GM19099 (cell line): ENCODE results near the gene TAPT1.

Source experiments
- POLR2A ChIP-seq: IDR thresholded peaks from 3 replicates; pipeline ENCODE4 v1.6.1; 2011; ENCODE audit warnings: low read depth; ENCODE audit not compliant: insufficient read length; ENCODE audit errors: extremely low read depth

TAPT1 gene

GRCh38 chr4:16205298-16206164 is 20.7 kb downstream of the TAPT1 start:
- no peak for TF ChIP-seq POLR2A

- no peak for TF ChIP-seq POLR2A
Observed at GRCh38 chr4:16204505-16204904, 21.8 kb downstream of the TAPT1 start.

GRCh38 chr4:16203083-16203482 is 23.2 kb downstream of the TAPT1 start:
- no peak for TF ChIP-seq POLR2A

DNA sequence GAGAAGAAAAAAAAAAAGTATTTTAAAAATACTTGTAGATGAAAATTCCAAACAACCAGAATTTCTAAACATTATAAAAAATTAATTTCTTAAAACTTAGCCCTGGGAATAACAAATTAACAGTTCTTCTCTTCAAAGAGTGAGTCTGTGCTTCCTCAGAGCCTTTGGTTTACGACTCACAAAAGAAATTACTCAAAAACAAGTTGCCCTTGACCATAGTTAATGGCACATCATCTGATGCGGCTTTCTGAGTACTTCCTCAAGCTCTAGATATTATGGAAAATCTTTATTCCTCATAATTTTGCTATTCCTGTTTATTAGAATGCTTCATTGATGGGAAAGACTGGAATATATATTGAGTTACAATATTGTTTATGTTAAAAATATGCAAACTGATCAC is 23.7 kb downstream of the TAPT1 start:
- TF ChIP-seq POLR2A: no peak

DNA sequence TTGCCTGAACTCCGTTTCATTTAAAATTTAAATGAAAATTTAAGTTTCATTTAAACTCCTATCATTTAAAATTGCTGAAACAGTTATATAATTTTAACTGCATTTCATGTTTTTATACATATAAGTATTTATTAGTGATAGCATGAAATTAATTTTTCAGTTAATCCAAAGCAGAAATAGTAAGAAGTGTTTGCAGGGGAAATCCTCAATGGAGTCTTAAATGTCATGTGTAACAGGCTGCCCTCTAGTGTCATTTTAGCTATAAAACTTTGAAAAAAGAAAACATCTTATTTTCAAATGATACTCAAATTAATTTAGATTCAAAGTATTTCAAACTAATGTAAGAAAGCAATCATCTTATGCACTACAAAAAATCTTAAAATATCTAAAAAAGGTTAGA is 27.2 kb downstream of the TAPT1 start:
- TF ChIP-seq POLR2A: no peak

GRCh38 chr4:16197876-16198665 is 28.2 kb downstream of the TAPT1 start:
- TF ChIP-seq POLR2A: no peak

DNA sequence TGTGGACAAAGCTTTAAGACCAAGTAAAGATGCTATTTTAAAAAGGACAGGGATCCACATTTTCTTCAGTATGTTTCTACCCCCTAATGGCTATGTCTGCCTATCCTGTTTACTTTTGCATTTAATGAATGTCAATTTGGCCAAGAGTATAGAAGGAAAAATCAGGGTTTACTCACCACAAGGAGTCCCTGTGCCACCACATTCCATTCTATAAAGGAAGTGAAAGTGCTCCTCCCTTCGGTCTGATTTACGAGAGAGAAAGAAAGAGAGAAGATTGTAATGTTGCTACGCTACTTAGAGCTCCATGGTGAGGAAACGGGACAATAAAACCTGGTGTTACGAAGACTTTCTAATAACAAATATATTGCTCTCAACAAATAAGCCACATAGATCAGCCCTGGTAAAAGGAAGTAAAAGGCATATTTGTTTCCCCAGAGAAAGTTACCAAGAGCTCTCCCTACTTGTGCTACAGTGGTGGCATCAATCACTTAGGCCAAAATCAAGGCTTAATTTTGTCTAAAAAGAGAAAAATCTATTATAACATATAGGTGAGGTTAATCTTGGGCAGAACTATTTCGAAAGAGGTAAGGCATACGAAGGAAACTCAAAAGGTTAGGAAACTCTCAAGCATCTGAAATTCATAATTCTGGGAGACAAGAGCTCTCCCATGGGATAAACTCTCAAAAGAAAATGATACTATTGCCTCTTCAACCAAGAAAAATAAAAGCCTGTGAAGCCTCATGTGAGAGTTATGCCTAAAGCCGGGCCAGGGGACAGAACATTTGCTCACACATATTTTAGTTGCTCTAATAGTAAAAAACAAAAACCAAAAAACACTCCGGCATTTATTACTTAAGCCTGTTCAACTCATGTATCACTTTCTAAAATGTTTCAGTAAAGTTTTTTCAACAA is 29.5 kb downstream of the TAPT1 start:
- TF ChIP-seq POLR2A: no peak

DNA sequence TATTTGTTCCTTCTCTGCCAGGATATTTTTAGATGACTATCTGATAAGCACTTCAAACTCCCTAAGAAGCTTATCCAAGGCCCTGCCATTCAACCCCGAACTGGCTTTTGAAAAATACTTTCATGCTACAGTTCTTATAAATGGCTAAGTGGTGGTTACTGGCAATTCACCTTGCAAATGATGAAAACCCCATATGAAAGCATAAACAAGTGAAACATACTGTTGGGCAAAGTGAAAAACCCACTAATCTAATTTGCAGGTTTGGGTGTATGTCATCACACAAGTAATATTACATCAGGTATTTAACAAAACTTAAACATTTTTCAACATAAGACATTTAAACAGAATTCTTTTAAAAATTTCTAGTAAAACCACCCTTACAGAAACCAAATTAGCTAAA is 31.1 kb downstream of the TAPT1 start:
- no peak for TF ChIP-seq POLR2A

- no peak for TF ChIP-seq POLR2A
Observed at GRCh38 chr4:16194214-16194613, 32.1 kb downstream of the TAPT1 start.

- TF ChIP-seq POLR2A: no peak
Observed at GRCh38 chr4:16192631-16193518, 33.4 kb downstream of the TAPT1 start.

GRCh38 chr4:16192057-16192456 is 34.2 kb downstream of the TAPT1 start:
- no peak for TF ChIP-seq POLR2A

DNA sequence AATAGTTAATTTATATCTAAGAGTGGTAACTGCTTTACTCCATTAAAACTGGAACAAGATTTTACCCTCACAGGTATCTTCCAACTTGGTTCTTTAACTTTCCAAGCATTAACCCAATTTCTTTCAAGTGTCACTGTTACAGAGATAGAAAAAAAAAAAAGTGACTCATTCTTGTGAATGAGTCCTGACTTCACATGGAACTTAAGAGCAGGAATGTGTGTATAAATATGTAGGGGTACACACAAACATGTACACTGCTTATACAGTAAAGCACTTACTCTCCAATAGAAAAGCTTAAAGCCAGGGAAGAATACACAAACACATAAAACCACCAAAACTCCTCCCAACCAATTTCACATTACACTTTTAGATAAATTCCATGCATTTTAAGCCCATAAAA is 38.8 kb downstream of the TAPT1 start:
- TF ChIP-seq POLR2A: no peak

DNA sequence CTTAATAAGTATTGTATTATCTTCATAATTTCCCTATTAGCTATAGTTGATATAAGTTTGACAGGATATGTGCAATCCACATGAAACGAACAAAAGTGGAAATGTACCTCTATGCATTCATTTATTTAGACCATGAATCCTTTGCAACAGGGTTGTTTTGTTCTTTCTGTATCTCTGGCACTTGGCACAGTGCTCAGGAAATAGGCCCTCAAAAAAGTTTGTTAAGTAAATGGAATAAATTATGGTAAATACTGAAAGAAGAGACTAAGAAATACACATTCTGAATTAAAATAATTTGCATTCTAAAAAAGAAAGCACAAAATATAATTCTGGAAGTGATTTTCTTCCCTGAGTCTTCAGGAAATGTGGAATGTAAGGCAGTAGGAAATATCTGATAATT is 39.3 kb downstream of the TAPT1 start:
- no peak for TF ChIP-seq POLR2A

GRCh38 chr4:16183604-16184003 is 42.7 kb downstream of the TAPT1 start:
- TF ChIP-seq POLR2A: no peak
